Gastroesophageal sphincter (tissue), 3 donors: ENCODE measurements around the gene CBR3.

Source experiments
- EP300 ChIP-seq: sonication (generic); formaldehyde crosslinking; IDR thresholded peaks from one replicate; pipeline ENCODE4 v1.6.1; 2017; ENCODE audit warnings: antibody characterized with exemption, mild to moderate bottlenecking
- TF ChIP-seq, protein P1 (sequence below), 4 experiments: fragments of 200-600 bp in 2 of 4; fragments of 450-650 bp in 2 of 4; sonication (generic) in 1 of 4; IDR thresholded peaks; one replicate each; pipeline ENCODE4 v1.5.1; 2017 to 2019; ENCODE audit warnings: antibody characterized with exemption in 4 of 4, mild to moderate bottlenecking in 2 of 4, moderate library complexity in 2 of 4

DNA sequence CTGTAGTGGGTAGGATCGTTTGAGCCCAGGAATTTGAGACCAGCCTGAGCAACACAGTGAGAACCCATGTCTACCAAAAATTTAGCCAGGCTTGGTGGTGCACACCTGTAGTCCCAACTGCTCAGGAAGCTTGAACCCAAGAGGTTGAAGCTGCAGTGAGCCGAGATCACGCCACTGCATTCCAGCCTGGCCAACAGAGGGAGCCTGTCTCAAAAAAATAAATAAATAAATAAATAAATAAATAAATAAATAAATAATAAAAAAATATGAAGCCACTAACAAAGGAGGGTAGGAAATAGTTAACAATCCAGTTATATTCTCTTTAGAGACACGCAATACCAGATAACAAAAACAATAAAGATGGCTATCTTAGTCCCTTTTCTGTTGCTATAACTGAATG, 11.9 kb upstream of the CBR3 start:
- TF ChIP-seq, protein P1, sequence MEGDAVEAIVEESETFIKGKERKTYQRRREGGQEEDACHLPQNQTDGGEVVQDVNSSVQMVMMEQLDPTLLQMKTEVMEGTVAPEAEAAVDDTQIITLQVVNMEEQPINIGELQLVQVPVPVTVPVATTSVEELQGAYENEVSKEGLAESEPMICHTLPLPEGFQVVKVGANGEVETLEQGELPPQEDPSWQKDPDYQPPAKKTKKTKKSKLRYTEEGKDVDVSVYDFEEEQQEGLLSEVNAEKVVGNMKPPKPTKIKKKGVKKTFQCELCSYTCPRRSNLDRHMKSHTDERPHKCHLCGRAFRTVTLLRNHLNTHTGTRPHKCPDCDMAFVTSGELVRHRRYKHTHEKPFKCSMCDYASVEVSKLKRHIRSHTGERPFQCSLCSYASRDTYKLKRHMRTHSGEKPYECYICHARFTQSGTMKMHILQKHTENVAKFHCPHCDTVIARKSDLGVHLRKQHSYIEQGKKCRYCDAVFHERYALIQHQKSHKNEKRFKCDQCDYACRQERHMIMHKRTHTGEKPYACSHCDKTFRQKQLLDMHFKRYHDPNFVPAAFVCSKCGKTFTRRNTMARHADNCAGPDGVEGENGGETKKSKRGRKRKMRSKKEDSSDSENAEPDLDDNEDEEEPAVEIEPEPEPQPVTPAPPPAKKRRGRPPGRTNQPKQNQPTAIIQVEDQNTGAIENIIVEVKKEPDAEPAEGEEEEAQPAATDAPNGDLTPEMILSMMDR (IDR thresholded peaks at IDR 0.05): peak in 2 of 4 experiments; percentile 15 to 33
- TF ChIP-seq EP300: no peak
